ENCODE measurements around the gene RAB35. TPM values are rescaled to one million over a fixed set of nuclear protein-coding genes. Genes with fewer than 3 reads are reported as not detected.
"Not testable (repeated sequence)": the region's sequence is repeated elsewhere in the genome, so short reads cannot be mapped to it uniquely, and the experiment has no call there.

The RAB35 gene
- total RNA-seq, 1 donor from 2014 or later: 16.1 TPM

GRCh38 chr12:120064054-120064940 lies 52.3 kb downstream of the RAB35 start:
- no peak for ATAC-seq

DNA sequence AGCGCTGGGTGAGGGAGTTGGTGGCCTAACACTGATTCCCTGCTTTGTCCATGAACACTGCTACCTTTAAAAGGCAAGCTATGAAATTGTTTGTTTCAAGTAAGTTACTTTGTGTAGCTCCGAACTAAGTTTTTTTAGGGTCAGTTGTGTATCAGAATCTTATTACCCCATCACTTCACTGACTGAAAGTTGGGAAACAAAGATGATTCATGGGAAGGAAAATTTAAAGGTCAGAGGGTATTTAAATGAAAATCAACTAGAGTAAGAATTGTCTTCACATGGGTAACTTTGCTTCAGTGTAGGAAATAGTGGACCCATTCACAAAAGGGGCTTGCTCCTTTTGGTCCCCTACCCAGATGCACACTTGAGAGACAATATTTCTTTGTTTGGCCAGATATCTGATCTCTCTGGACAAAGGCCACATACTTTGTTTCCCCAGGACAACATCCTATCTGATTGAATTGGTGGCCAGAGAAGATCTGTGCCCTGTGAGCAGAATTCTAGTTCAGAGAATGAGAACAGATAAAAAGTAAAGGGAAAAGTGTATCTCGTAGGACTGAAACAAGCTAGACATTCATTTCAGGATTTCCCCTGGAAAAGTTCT lies 53.5 kb downstream of the RAB35 start:
- DNase-seq (ENCODE audit: low spot score) (no peak), ATAC-seq (no peak)

More at GRCh38 chr12:120064054-120064940, 52.3 kb downstream of the RAB35 start:
- DNase-seq (ENCODE audit: low spot score): no peak

DNA sequence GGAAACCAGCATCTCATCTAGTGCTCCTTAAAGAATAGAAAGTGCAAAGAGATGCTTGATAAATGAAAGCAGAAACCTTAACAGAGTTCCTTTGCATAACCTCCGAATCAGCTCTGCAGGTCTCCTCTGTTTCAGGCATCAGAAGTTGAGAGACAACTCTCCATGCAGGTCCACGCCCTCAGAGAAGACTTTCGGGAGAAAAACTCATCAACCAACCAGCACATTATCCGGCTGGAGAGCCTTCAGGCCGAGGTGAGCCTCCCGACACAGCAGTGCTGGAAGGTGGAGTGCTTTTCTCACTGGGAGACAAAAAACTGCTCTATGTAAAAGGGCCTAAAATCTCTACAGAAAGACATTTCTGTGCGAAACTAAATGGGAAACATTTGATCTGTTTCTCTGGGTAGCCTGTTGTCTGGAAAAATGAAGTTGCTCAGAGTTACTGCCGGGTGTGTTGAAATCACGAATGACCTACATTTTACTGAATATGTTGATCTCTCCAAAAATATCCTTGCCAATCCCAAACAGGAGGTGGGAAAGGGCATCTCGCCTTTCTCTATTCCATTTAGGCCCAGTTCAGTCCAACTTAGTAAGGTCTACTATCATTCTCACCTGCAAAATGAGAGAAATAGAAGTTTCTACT lies 54.9 kb downstream of the RAB35 start:
- ATAC-seq: peak; percentile 81
- DNase-seq (ENCODE audit: low spot score): peak; percentile 58

- ATAC-seq (no peak), DNase-seq (ENCODE audit: low spot score) (no peak)
These were observed 55.8 kb downstream of the RAB35 start for GRCh38 chr12:120060717-120061116.

GRCh38 chr12:120060196-120060595 lies 56.4 kb downstream of the RAB35 start:
- ATAC-seq: no peak
- no peak for DNase-seq (ENCODE audit: low spot score)

DNA sequence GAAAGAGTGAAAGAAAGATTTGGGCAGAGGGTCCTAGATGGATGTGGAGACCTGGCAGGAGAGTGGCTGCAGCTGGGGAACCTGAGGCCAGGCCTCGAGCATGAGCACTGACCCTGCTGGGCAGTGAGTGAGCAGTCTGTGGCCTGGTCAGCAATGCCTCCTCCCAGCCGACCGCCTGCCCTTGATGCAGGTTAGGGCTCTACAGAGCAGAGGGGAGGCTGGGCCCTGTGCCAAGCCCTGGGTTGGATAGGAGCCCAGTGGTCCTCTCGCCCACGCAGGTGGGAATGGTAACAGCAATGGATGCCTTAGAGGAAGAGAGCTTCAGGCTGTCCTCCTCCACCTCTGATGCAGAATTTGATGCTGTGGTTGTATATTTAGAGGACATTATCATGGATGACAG lies 59.8 kb downstream of the RAB35 start:
- DNase-seq (ENCODE audit: low spot score) (no peak), ATAC-seq (peak; percentile 17)

- ATAC-seq (peak; percentile 77), DNase-seq (ENCODE audit: low spot score) (no peak)
These were observed 61.1 kb downstream of the RAB35 start for GRCh38 chr12:120055231-120056000.

DNA sequence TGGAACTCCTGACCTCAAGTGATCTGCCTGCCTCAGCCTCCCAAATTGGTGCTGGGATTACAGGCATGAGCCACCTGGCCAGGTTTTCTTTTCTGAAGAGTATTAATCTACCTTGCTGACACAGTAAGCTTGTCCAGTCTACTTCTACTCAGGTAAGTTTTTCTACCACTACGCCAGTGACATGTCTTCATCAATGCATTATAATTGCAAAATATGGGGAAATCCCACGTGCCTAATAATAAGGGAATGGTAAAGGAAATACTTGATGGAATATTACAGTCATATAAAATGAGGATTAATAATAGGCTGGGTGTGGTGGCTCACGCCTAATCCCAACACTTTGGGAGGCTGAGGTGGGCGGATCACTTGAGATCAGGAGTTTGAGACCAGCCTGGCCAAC lies 62.3 kb downstream of the RAB35 start:
- ATAC-seq (no peak), DNase-seq (ENCODE audit: low spot score) (no peak)

DNA sequence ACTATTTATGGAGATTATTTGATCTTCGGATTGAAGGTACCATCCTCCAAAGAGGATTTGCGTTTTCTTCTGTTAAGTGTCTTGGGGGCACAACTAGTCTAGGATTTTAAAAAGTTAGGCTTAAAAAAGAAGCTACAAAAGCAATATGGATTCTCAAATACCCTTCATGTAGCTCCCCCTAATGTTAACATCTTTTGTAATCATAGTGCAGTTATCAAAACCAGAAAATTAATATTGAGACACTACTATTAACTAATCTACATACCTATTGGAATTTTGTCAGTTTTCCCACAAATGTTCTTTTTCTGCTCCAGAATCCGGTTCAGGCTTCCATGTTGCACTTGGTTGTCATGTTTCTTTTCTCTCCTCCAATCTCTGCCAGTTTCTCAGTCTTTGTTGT lies 65.0 kb downstream of the RAB35 start:
- ATAC-seq (no peak), DNase-seq (ENCODE audit: low spot score) (no peak)

GRCh38 chr12:120049426-120049825 lies 67.1 kb downstream of the RAB35 start:
- no peak for DNase-seq (ENCODE audit: low spot score)
- ATAC-seq: no peak

- DNase-seq (ENCODE audit: low spot score) (no peak), ATAC-seq (no peak)
These were observed 68.3 kb downstream of the RAB35 start for GRCh38 chr12:120048263-120048662.

DNA sequence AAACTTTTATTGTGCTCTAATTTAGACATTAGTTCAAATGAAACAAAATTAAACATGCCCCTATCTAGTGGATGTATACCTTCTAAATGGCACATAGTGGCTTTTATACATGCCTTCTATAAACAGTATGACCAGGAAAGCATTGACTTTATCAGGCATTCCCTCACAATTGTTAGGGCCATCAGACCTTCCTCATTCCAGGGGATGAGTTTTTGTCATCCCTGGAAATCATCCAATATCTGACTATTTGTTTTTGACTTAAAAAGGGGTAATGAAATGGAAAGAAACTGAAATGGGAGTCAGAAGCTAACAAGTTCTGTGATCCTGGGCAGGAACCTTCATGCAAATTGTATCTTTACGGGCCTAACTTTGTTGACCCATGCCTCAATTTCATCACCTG lies 69.5 kb downstream of the RAB35 start:
- ATAC-seq (no peak), DNase-seq (ENCODE audit: low spot score) (no peak)

- not testable (repeated sequence) for ATAC-seq; DNase-seq (ENCODE audit: low spot score)
These were observed 71.2 kb downstream of the RAB35 start for GRCh38 chr12:120045367-120045766.

Other genes with a start within 250 kb of the RAB35 start
- 1.8 TPM for gene CIT, start 239.4 kb downstream of the RAB35 start, total RNA-seq
- 9.4 TPM for gene BICDL1, start 127.5 kb downstream of the RAB35 start, total RNA-seq
- 42.7 TPM for gene GCN1, start 78.0 kb upstream of the RAB35 start, total RNA-seq
- 743 TPM for gene RPLP0, start 84.4 kb upstream of the RAB35 start, total RNA-seq
- 24.0 TPM for gene PXN, start 149.0 kb upstream of the RAB35 start, total RNA-seq
- gene RNU4-2, start 175.2 kb upstream of the RAB35 start, total RNA-seq: 3,631 TPM
- 1,949 TPM for gene RNU4-1, start 176.5 kb upstream of the RAB35 start, total RNA-seq
- 3.4 TPM for gene SIRT4, start 185.6 kb upstream of the RAB35 start, total RNA-seq
- gene PLA2G1B, start 211.0 kb upstream of the RAB35 start, total RNA-seq: 3.0 TPM